Left ventricle myocardium inferior (tissue), 1 donor: ENCODE results near the gene KCTD4. TPM values are rescaled to one million over a fixed set of nuclear protein-coding genes. Genes with fewer than 3 reads are reported as not detected.

Experiments
- DNase-seq: peaks from one replicate; pipeline ENCODE4 v3.0.0-alpha.2; 2020
- H3K27ac ChIP-seq: fragments of 200-600 bp; replicated peaks from 2 replicates; pipeline ENCODE4 v1.8.0; 2021
- H3K27me3 ChIP-seq: fragments of 200-600 bp; 2 replicates; pipeline ENCODE4 v1.8.0; 2021; ENCODE audit warnings: low read depth
- H3K36me3 ChIP-seq: fragments of 200-600 bp; 2 replicates; pipeline ENCODE4 v1.8.0; 2021
- H3K4me1 ChIP-seq: fragments of 200-600 bp; 2 replicates; pipeline ENCODE4 v1.8.0; 2021
- H3K4me3 ChIP-seq: fragments of 200-600 bp; 2 replicates; pipeline ENCODE4 v1.8.0; 2021; ENCODE audit warnings: mild to moderate bottlenecking, moderate library complexity
- H3K9me3 ChIP-seq: fragments of 200-600 bp; replicated peaks from 2 replicates; pipeline ENCODE4 v1.8.0; 2021
- CTCF ChIP-seq: fragments of 200-600 bp; IDR thresholded peaks from 2 replicates; pipeline ENCODE4 v1.8.0; 2021; ENCODE audit warnings: antibody characterized with exemption, mild to moderate bottlenecking, borderline replicate concordance
- intact Hi-C: fragments of 100-400 bp; cut with micrococcal nuclease; formaldehyde crosslinking; loops from one replicate; pipeline ENCODE4 v1.11.0; 2022
- total RNA-seq: library from RNA; stranded (reverse); fragmentation: NEBNext Ultra II Directional; extraction: Animal tissue kit (Norgen Biotek cat#: 25700); gene quantifications from one replicate; pipeline ENCODE4 v1.2.1, GENCODE V29; 2021
- donor health status: DM: no; HTN: yes; CAD: no; lungs with severe emphysema.

KCTD4 gene
- total RNA-seq, 1 donor from 2014 or later, result 0.11 TPM

- H3K27ac ChIP-seq, result no peak overlapping the region
- no peak for DNase-seq
- no peaks in the 10 kb centered on the region for H3K27me3 ChIP-seq
- intact Hi-C loops, result no loop called here
- H3K4me1 ChIP-seq, result peaks cover 27% of the 10 kb centered on the region
- H3K4me3 ChIP-seq, result no peak overlapping the region
- H3K36me3 ChIP-seq, result no peaks in the 10 kb centered on the region
- H3K9me3 ChIP-seq, result no peaks in the 10 kb centered on the region
- no peak for TF ChIP-seq CTCF
Measured at GRCh38 chr13:45240143-45240542, 39.3 kb upstream of the KCTD4 start.

- peaks cover 27% of the 10 kb centered on the region for H3K4me1 ChIP-seq
- no peak overlapping the region for H3K27ac ChIP-seq
- H3K9me3 ChIP-seq, result no peaks in the 10 kb centered on the region
- H3K36me3 ChIP-seq, result no peaks in the 10 kb centered on the region
- H3K27me3 ChIP-seq, result no peaks in the 10 kb centered on the region
- TF ChIP-seq CTCF, result no peak
- intact Hi-C loops, result no loop called here
- no peak for DNase-seq
- no peak overlapping the region for H3K4me3 ChIP-seq
Measured at GRCh38 chr13:45238945-45239795, 38.3 kb upstream of the KCTD4 start.

- Histone ChIP-seq H3K9me3 (no peaks in the 10 kb centered on the region), H3K27ac (no peak overlapping the region), H3K27me3 (no peaks in the 10 kb centered on the region), H3K36me3 (no peaks in the 10 kb centered on the region), H3K4me1 (peaks cover 8% of the 10 kb centered on the region), H3K4me3 (no peak overlapping the region)
- no peak for TF ChIP-seq CTCF
- intact Hi-C loops, result no loop called here
- no peak for DNase-seq
Measured at GRCh38 chr13:45232591-45232990, 31.7 kb upstream of the KCTD4 start.

- DNase-seq, result no peak
- Histone ChIP-seq H3K4me3 (no peak overlapping the region), H3K27me3 (no peaks in the 10 kb centered on the region), H3K4me1 (peaks cover 8% of the 10 kb centered on the region), H3K9me3 (no peaks in the 10 kb centered on the region), H3K36me3 (no peaks in the 10 kb centered on the region), H3K27ac (no peak overlapping the region)
- TF ChIP-seq CTCF, result no peak
- intact Hi-C loops, result no loop called here
Measured at GRCh38 chr13:45231722-45232121, 30.9 kb upstream of the KCTD4 start.

- Histone ChIP-seq H3K27ac (no peak overlapping the region), H3K9me3 (no peaks in the 10 kb centered on the region), H3K4me3 (no peak overlapping the region), H3K36me3 (no peaks in the 10 kb centered on the region), H3K4me1 (peaks cover 8% of the 10 kb centered on the region), H3K27me3 (no peaks in the 10 kb centered on the region)
- TF ChIP-seq CTCF, result no peak
- DNase-seq, result no peak
- intact Hi-C loops, result no loop called here
Measured at GRCh38 chr13:45231305-45231704, 30.5 kb upstream of the KCTD4 start.
